Non-pigmented ciliary epithelial cell (primary cell): Measurements from ENCODE around the gene BLOC1S2.
"Not testable (repeated sequence)": the region's sequence is repeated elsewhere in the genome, so short reads cannot be mapped to it uniquely, and the experiment has no call there.

Source experiments
- DNase-seq: peaks from one replicate; pipeline ENCODE4 v3.0.0-alpha.2; 2010; ENCODE audit warnings: low read depth

Gene BLOC1S2

GRCh38 chr10:100291356-100291755, 4.9 kb upstream of the BLOC1S2 start:
- DNase-seq, result no peak

- no peak for DNase-seq
These were observed 3.2 kb upstream of the BLOC1S2 start for GRCh38 chr10:100289641-100290040.

- DNase-seq, result no peak
These were observed 1.7 kb upstream of the BLOC1S2 start for GRCh38 chr10:100288196-100288595.

- no peak for DNase-seq
These were observed 1.3 kb upstream of the BLOC1S2 start for GRCh38 chr10:100287756-100288155.

GRCh38 chr10:100285326-100285725, 1.2 kb downstream of the BLOC1S2 start:
- not testable (repeated sequence) for DNase-seq

- DNase-seq, result no peak
These were observed 3.6 kb downstream of the BLOC1S2 start for GRCh38 chr10:100282907-100283306.

- not testable (repeated sequence) for DNase-seq
These were observed 9.5 kb downstream of the BLOC1S2 start for GRCh38 chr10:100276971-100277370.

- DNase-seq, result peak; percentile 67
These were observed 19.0 kb downstream of the BLOC1S2 start, which contains the start of gene CWF19L1 for GRCh38 chr10:100267239-100268104. Gene CWF19L1, minus strand, starts transcription at chr10:100267638. Its CDS starts 45 bp downstream, at chr10:100267593.

GRCh38 chr10:100265821-100266485, 20.5 kb downstream of the BLOC1S2 start:
- no peak for DNase-seq

GRCh38 chr10:100254191-100254590, 32.3 kb downstream of the BLOC1S2 start:
- DNase-seq, result no peak

GRCh38 chr10:100253041-100253440, 33.4 kb downstream of the BLOC1S2 start:
- no peak for DNase-seq

GRCh38 chr10:100248820-100249219, 37.7 kb downstream of the BLOC1S2 start:
- no peak for DNase-seq

- peak; percentile 22 for DNase-seq
These were observed 40.8 kb downstream of the BLOC1S2 start for GRCh38 chr10:100245484-100246220.

GRCh38 chr10:100239851-100240250, 46.6 kb downstream of the BLOC1S2 start:
- DNase-seq, result no peak

- no peak for DNase-seq
These were observed 48.1 kb downstream of the BLOC1S2 start for GRCh38 chr10:100238429-100238828.

GRCh38 chr10:100232101-100232500, 54.4 kb downstream of the BLOC1S2 start:
- no peak for DNase-seq

GRCh38 chr10:100229819-100230422, 56.6 kb downstream of the BLOC1S2 start:
- no peak for DNase-seq

GRCh38 chr10:100223879-100224278, 62.6 kb downstream of the BLOC1S2 start:
- no peak for DNase-seq
